ENCODE data around the gene UBE4B. TPM values are rescaled to one million over a fixed set of nuclear protein-coding genes. Genes with fewer than 3 reads are reported as not detected.

UBE4B gene
- total and polyA plus RNA-seq, 9 of the 15 experiments (the other 6 are each of a cell fraction or from before 2014, with no cell fraction given): 11.7 to 73.7 (median 40.1) TPM

DNA sequence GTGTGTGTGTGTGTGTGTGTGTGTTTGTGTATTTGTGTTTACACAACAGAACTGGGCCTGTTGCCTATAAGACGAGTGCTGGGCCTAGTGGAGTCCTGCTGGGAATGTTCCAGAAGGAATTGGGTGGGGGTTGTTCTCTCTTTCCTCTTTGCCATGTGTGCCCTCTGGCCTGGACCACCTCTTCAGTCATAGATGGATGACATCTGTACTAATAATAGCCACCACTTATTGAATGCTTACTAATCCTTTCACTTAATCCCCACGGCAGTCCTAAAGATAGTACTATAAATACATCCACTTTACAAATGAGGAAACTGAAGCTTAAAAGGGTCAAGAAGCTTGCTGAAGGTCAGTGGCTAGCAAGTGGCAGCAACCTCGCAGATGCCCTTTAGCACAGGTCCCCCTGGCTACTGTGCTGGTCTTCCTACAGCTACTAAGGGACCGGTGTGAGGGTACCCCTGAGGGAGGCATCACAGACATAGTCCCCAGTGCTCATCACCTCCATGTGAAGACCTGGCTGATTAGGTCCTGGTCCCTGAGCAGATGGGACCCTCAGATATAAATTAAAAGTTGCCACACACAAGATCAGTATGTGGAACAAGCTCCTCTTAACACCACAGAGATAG lies 122.4 kb downstream of the UBE4B start:
- no peak for ATAC-seq
- FAIRE-seq: no peak

More for the DNA sequence above, 122.4 kb downstream of the UBE4B start:
- 83% methylated on average over 4 of the region's 4 CpGs for WGBS (ENCODE audit: insufficient coverage, low coverage, missing lambda C conversion rate)
- no peak overlapping the region for H3K4me2 ChIP-seq (ENCODE audit: insufficient read depth, low read length)
- H3K9me1 ChIP-seq (ENCODE audit: control insufficient read depth, insufficient read depth, low read length): no peaks in the 10 kb centered on the region
- H4K20me1 ChIP-seq (replicated peaks; ENCODE audit: control insufficient read depth, insufficient read depth, low read length): 0 out of 2 replicates have a peak, but pooled peaks cover 3% of the 10 kb centered on the region
- no peak overlapping the region for H3K9ac ChIP-seq (ENCODE audit: insufficient read depth in 1 of 2, low read depth in 2 of 2, low read length in 2 of 2)
- H3K9me3 ChIP-seq (replicated peaks; ENCODE audit: control insufficient read depth, insufficient read depth, low read depth, low read length): no peaks in the 10 kb centered on the region
- no peaks in the 10 kb centered on the region for H3K4me1 ChIP-seq (replicated peaks in 1 of 2; ENCODE audit: control insufficient read depth in 2 of 2, insufficient read depth in 2 of 2, low read length in 2 of 2)
- no peaks in the 10 kb centered on the region for H3K27me3 ChIP-seq (ENCODE audit: control insufficient read depth in 2 of 2, insufficient read depth in 2 of 2, low read length in 2 of 2)
- DNase-seq (ENCODE audit: extremely low read depth in 1 of 4, low spot score in 3 of 4): no peak
- ChIA-PET POLR2A (no interaction called here), CTCF (ENCODE audit: low intra/inter-chr PET ratio) (no interaction called here)
- no peak overlapping the region for H3K27ac ChIP-seq (ENCODE audit: extremely low read depth, low read depth, low read length)
- H3K79me2 ChIP-seq (ENCODE audit: control insufficient read depth, insufficient read depth, low read length): no peaks in the 10 kb centered on the region
- in situ Hi-C loops (cut with MboI): no loop called here
- BruUV-seq (replicated peaks): no TSS peak
- TF ChIP-seq BCL6 (CRISPR knock-in tag; IDR thresholded peaks at IDR 0.05) (no peak), ZNF212 (CRISPR knock-in tag; IDR thresholded peaks at IDR 0.05) (no peak), SAP30 (IDR thresholded peaks at IDR 0.05; ENCODE audit: borderline replicate concordance, insufficient read depth, low read depth, low read length, poor library complexity, severe bottlenecking) (no peak), CSDE1 (IDR thresholded peaks at IDR 0.05) (no peak), L3MBTL2 (IDR thresholded peaks at IDR 0.05) (no peak), SIN3A (IDR thresholded peaks at IDR 0.05; ENCODE audit: borderline replicate concordance in 2 of 2, control insufficient read depth in 1 of 2, low read depth in 2 of 2, low read length in 2 of 2) (no peak), PTBP1 (IDR thresholded peaks at IDR 0.05; ENCODE audit: low read depth, low read length) (no peak), CBFB (CRISPR knock-in tag; IDR thresholded peaks at IDR 0.05) (no peak), ZNF77 (CRISPR knock-in tag; IDR thresholded peaks at IDR 0.05) (no peak), RCOR1 (IDR thresholded peaks at IDR 0.05; ENCODE audit: borderline replicate concordance in 1 of 2, low read depth in 2 of 2, low read length in 2 of 2) (no peak), ZNF12 (CRISPR knock-in tag; IDR thresholded peaks at IDR 0.05) (no peak), KDM4B (IDR thresholded peaks at IDR 0.05; ENCODE audit: borderline replicate concordance in 2 of 2, low read depth in 1 of 2) (no peak), HNRNPUL1 (IDR thresholded peaks at IDR 0.05; ENCODE audit: low read length) (no peak), ZNF253 (CRISPR knock-in tag; conservative IDR thresholded peaks at IDR 0.05) (no peak), RBM15 (IDR thresholded peaks at IDR 0.05; ENCODE audit: insufficient read depth, low read length) (no peak), NR1H2 (CRISPR knock-in tag; IDR thresholded peaks at IDR 0.05) (no peak)
- TF ChIP-seq, protein P1, sequence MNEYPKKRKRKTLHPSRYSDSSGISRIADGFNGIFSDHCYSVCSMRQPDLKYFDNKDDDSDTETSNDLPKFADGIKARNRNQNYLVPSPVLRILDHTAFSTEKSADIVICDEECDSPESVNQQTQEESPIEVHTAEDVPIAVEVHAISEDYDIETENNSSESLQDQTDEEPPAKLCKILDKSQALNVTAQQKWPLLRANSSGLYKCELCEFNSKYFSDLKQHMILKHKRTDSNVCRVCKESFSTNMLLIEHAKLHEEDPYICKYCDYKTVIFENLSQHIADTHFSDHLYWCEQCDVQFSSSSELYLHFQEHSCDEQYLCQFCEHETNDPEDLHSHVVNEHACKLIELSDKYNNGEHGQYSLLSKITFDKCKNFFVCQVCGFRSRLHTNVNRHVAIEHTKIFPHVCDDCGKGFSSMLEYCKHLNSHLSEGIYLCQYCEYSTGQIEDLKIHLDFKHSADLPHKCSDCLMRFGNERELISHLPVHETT (CRISPR knock-in tag; conservative IDR thresholded peaks at IDR 0.05 in 1 of 2, IDR thresholded peaks at IDR 0.05 in 1 of 2): no peak
- TF ChIP-seq, protein P2, sequence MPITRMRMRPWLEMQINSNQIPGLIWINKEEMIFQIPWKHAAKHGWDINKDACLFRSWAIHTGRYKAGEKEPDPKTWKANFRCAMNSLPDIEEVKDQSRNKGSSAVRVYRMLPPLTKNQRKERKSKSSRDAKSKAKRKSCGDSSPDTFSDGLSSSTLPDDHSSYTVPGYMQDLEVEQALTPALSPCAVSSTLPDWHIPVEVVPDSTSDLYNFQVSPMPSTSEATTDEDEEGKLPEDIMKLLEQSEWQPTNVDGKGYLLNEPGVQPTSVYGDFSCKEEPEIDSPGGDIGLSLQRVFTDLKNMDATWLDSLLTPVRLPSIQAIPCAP (CRISPR knock-in tag; IDR thresholded peaks at IDR 0.05; ENCODE audit: borderline replicate concordance): no peak
- intact Hi-C loops (cut with micrococcal nuclease): no loop called here
- no peak overlapping the region for H2AFZ ChIP-seq (ENCODE audit: low read depth, low read length)
- H3K36me3 ChIP-seq (ENCODE audit: control insufficient read depth, insufficient read depth, low read length): peaks cover 45% of the 10 kb centered on the region; the same call in 2 of the 3 replicates
- no peak overlapping the region for H3K4me3 ChIP-seq

All from K562 (cell line).